Spleen (tissue), 7 donors: Measurements from ENCODE around the gene KCNJ12.
"Not testable (repeated sequence)": the region's sequence is repeated elsewhere in the genome, so short reads cannot be mapped to it uniquely, and the experiment has no call there.

Experiments
- POLR2AphosphoS5 ChIP-seq, 3 donors: sonication (generic); formaldehyde crosslinking; IDR thresholded peaks; one replicate each; pipeline ENCODE4 v1.5.1; 2017; ENCODE audit warnings: antibody characterized with exemption in 3 of 3
- TF ChIP-seq, protein P1 (sequence below), 11 experiments: fragments of 200-600 bp in 7 of 11; fragments of 450-650 bp in 4 of 11; sonication (generic) in 4 of 11; IDR thresholded peaks in 8 of 11; conservative IDR thresholded peaks in 3 of 11; 1 replicate in 7 of 11; 2 replicates in 4 of 11; pipeline versions ENCODE4 v1.4.0 to v1.8.0; 2016 to 2021; ENCODE audit warnings: antibody characterized with exemption in 11 of 11, inconsistent platforms in 4 of 11, mild to moderate bottlenecking in 1 of 11
- donor health status: DM: no; HTN: no; CAD: no; lungs with moderate emphysema.
- donor health status: DM: no; HTN: no; CAD: no.
- donor health status: DM: no; HTN: no; CAD: no.

DNA sequence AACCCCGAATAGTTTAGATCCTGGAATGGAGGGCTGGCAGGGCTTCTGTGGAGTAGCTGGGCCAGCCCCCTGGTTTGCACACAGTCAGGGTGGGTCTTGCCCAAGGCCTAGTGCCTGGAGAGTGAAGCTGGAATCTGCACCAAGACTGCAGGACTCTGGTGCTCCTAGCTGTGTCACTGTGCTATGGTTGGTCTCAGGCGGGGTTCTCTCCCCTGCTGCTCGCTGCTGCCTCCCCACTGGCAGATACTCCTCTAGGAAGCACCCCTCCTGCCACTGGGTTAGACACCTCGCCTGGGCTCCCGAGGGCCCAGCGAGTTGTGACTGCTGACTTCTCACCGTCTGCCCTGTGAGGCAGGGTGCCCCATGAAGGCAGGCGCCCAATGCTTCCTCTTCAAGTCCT, 27.9 kb downstream of the KCNJ12 start:
- TF ChIP-seq POLR2AphosphoS5 (IDR thresholded peaks at IDR 0.05): not testable (repeated sequence)
- TF ChIP-seq, protein P1, sequence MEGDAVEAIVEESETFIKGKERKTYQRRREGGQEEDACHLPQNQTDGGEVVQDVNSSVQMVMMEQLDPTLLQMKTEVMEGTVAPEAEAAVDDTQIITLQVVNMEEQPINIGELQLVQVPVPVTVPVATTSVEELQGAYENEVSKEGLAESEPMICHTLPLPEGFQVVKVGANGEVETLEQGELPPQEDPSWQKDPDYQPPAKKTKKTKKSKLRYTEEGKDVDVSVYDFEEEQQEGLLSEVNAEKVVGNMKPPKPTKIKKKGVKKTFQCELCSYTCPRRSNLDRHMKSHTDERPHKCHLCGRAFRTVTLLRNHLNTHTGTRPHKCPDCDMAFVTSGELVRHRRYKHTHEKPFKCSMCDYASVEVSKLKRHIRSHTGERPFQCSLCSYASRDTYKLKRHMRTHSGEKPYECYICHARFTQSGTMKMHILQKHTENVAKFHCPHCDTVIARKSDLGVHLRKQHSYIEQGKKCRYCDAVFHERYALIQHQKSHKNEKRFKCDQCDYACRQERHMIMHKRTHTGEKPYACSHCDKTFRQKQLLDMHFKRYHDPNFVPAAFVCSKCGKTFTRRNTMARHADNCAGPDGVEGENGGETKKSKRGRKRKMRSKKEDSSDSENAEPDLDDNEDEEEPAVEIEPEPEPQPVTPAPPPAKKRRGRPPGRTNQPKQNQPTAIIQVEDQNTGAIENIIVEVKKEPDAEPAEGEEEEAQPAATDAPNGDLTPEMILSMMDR (IDR thresholded peaks at IDR 0.05 in 8 of 11, conservative IDR thresholded peaks at IDR 0.05 in 3 of 11): not testable (repeated sequence)
